GM10266 (cell line): ENCODE results near the gene C4B.

Experiments
- DNase-seq: peaks from one replicate; pipeline ENCODE4 v3.0.0; 2012; ENCODE audit errors: extremely low spot score
- TF ChIP-seq, protein P1 (sequence below): IDR thresholded peaks from 2 replicates; pipeline ENCODE4 v1.5.1; 2012; ENCODE audit warnings: mild to moderate bottlenecking, low read depth; ENCODE audit not compliant: control insufficient read depth, insufficient read depth; ENCODE audit errors: missing control alignments

The C4B gene

DNA sequence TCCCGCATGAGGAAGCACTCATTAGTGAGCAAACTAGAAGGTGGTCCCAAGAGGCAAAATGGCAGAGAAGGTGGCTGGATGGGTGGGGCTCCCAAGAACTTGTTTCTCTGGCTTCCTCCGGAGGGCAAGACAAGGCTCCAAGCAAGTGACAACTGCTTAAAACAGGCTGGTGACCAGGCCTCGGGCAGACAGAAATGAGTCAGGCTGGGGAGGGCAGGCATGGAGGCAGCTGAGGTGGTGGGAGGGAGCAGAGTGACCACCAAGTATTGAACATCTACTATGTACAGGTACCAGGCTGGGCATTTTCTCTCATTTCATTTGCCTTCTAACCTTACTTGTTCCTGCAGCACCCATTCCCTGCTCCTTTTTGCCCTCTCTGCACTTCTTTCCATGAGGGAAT, 61.2 kb downstream of the C4B start:
- TF ChIP-seq, protein P1, sequence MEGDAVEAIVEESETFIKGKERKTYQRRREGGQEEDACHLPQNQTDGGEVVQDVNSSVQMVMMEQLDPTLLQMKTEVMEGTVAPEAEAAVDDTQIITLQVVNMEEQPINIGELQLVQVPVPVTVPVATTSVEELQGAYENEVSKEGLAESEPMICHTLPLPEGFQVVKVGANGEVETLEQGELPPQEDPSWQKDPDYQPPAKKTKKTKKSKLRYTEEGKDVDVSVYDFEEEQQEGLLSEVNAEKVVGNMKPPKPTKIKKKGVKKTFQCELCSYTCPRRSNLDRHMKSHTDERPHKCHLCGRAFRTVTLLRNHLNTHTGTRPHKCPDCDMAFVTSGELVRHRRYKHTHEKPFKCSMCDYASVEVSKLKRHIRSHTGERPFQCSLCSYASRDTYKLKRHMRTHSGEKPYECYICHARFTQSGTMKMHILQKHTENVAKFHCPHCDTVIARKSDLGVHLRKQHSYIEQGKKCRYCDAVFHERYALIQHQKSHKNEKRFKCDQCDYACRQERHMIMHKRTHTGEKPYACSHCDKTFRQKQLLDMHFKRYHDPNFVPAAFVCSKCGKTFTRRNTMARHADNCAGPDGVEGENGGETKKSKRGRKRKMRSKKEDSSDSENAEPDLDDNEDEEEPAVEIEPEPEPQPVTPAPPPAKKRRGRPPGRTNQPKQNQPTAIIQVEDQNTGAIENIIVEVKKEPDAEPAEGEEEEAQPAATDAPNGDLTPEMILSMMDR, result no peak
- no peak for DNase-seq

DNA sequence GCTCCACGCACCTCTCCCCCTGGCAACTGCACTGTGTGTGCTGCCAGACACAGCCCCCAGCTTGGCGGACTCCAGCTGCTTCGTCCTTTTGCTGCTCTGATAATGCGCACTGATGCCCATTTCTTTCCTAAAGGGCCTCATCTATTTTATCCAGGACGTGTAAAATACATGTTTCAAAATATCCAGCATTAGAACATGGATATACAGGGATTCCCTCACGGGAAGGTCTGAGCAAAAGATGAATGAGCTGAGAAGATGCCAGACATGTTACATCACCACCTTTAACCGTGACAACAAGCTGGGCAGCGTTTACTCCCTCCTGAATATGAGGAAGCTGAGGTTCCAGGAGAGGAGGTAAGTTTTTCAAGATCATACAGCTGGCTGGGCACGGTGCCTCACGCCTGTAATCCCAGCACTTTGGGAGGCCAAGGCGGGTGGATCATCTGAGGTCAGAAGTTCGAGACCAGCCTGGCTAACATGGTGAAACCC, 61.8 kb downstream of the C4B start:
- DNase-seq, result no peak
- TF ChIP-seq, protein P1, result no peak

DNA sequence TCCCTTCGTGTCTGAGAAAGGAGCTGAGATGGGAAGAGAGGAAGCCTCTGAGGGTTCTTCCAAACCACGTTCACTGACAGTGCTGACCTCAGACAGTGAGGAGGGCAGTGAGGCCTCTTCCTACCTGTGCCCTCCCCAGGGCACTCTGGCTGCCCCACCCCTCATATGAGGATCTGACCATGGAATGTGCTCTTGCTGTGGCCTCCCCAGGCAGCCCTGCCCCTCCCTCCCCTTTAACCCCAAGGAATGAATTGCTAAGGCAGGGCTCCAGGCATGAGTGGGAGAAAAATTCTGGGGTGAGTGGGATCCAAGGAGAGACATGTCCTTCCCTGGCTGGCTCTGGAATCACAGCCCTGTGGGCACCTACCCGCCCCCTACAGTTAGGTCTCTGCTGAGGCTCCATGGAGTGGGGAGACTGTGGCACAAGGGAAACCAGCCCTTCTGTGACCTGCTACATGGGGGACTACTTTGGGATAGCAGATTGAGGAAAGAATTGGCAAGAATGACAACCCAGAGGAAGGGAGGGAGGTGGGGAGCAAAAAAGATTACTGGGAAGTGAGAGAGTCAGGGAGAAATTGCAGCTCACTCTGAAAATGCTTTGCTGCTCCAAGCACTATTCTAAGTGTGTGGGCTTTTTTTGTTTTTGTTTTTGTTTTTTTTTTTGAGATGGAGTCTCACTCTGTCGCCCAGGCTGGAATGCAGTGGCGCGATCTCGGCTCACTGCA, 65.1 kb downstream of the C4B start:
- no peak for DNase-seq
- TF ChIP-seq, protein P1, result no peak

DNA sequence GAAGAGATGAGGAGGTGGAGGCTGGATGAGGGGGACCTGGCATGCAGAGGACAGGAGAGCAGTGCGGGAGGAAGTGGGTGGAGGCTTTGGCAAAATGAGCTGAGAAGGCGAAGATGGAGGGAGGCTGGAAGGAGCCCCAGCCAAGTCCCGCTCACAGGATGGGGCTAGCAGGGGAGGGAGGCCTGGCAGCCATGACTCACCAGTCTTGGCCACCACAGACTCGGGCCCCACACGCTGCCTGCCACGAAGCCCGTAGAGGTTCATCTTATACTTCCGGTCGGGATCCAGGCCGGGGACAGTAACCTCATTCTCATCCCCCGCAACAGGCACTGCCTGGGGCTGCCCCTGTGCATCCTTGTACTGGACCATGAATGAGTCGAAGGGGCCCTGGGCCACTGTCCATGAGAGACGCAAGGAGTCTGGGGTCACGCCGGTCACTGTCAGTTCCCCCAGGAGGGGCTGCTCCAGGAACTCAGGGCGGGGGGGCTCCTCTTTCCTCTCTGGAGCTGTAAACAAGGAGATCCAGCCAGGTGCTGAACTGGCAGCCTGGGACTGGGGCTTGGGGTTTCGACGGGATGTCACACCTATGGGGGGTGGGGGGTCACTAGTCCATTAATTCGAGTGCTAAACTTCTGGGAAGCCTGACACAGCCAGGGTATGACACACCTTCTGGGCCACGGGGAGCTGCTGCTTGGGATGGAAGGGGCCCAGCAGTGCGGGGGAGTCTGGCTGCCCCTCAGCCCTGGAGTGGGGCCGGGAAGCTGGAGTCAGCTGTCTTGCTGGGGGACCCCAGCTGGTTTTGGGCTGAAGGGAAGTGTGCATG, 66.8 kb downstream of the C4B start:
- DNase-seq, result no peak
- TF ChIP-seq, protein P1, result no peak

DNA sequence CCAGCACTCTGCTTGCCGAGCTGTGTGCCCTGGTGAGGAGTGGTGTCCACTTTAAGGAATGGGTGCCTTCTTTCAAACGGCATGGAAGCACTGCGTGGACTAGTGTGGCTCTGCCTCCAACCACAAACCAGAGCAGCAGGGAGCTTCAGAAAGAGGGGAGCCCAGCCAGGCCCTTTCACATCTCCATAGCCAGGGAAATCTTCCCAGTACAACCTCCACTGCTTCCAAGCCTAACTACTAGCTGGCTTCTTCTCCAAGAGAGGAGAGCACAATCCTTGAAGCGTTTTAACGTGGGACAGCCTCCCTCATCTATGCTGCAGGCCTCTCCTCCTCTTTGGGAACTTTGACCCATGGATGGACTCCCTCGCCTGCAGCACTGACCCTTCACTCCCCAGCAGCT, 67.9 kb downstream of the C4B start:
- DNase-seq, result no peak
- TF ChIP-seq, protein P1, result no peak

DNA sequence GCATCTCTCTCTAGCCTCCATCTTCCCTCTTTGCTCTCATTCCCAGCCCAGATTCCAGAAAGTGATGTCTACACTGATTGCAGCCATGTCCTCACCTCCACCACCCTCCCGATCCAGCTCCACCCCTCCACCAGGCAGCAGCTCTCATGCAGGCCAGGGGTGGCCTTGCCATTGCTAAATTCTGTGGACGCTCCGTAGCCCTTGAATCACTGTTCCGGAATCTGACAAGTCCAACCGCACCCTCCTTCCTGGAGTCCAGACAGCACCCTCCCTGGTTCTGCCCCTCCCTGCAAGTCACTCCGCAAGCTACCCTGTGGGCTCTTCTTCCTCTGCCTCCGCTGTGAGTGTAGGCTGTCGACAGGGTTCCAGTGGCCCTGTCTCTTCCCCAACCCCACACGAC, 68.3 kb downstream of the C4B start:
- DNase-seq, result no peak
- TF ChIP-seq, protein P1, result no peak
